HepG2 (cell line): ENCODE results near the gene MTA2. TPM values are rescaled to one million over a fixed set of nuclear protein-coding genes. Genes with fewer than 3 reads are reported as not detected.

Experiments
- ARHGAP35 ChIP-seq: sonication (generic); formaldehyde crosslinking; IDR thresholded peaks from 2 replicates; pipeline ENCODE4 v1.9.0; 2022; ENCODE audit warnings: mild to moderate bottlenecking, inconsistent platforms, moderate library complexity, missing genetic modification reagents, borderline replicate concordance
- BRD4 ChIP-seq: sonication (generic); formaldehyde crosslinking; IDR thresholded peaks from 2 replicates; pipeline ENCODE4 v1.4.0; 2020; ENCODE audit warnings: missing genetic modification reagents
- DNMT3B ChIP-seq: conservative IDR thresholded peaks from 2 replicates; pipeline ENCODE4 v1.6.1; 2016; ENCODE audit warnings: missing biosample characterization, control low read depth
- ISX ChIP-seq: sonication (generic); formaldehyde crosslinking; conservative IDR thresholded peaks from 2 replicates; pipeline ENCODE4 v1.5.0; 2020; ENCODE audit warnings: missing genetic modification reagents
- LCORL ChIP-seq, 2 experiments: fragments of 450-650 bp in 1 of 2; sonication (generic) in 1 of 2; formaldehyde crosslinking in 1 of 2; IDR thresholded peaks; 2 replicates each; pipeline versions ENCODE4 v1.5.0 to v1.6.1; 2017 to 2020; ENCODE audit warnings: antibody characterized with exemption in 1 of 2, missing genetic modification reagents in 1 of 2
- MED1 ChIP-seq: sonication (generic); formaldehyde crosslinking; IDR thresholded peaks from 2 replicates; pipeline ENCODE4 v1.4.0; 2020; ENCODE audit warnings: missing genetic modification reagents
- MYC ChIP-seq: sonication (generic); formaldehyde crosslinking; IDR thresholded peaks from 2 replicates; pipeline ENCODE4 v1.9.0; 2021; ENCODE audit warnings: missing genetic modification reagents, borderline replicate concordance
- NFRKB ChIP-seq: fragments of 450-650 bp; IDR thresholded peaks from 2 replicates; pipeline ENCODE4 v1.6.1; 2017
- PBX2 ChIP-seq: IDR thresholded peaks from 2 replicates; pipeline ENCODE4 v1.6.1; 2016; ENCODE audit warnings: control low read depth
- PRPF4 ChIP-seq: fragments of 200-400 bp; formaldehyde crosslinking; IDR thresholded peaks from 2 replicates; pipeline ENCODE4 v1.6.1; 2016; ENCODE audit warnings: low read length, low read depth; ENCODE audit not compliant: poor library complexity, severe bottlenecking
- SRSF9 ChIP-seq: fragments of 200-400 bp; formaldehyde crosslinking; IDR thresholded peaks from 2 replicates; pipeline ENCODE4 v1.6.1; 2018; ENCODE audit warnings: borderline replicate concordance, mild to moderate bottlenecking, low read depth, low read length; ENCODE audit not compliant: insufficient read depth, poor library complexity, severe bottlenecking
- TRIM22 ChIP-seq: fragments of 450-650 bp; IDR thresholded peaks from 2 replicates; pipeline ENCODE4 v1.6.1; 2017
- ZFP41 ChIP-seq: sonication (generic); formaldehyde crosslinking; IDR thresholded peaks from 2 replicates; pipeline ENCODE4 v1.4.0; 2020; ENCODE audit warnings: mild to moderate bottlenecking, missing genetic modification reagents, borderline replicate concordance
- ZFP90 ChIP-seq: sonication (generic); formaldehyde crosslinking; IDR thresholded peaks from 2 replicates; pipeline ENCODE4 v1.8.0; 2022; ENCODE audit warnings: missing genetic modification reagents, mild to moderate bottlenecking, inconsistent platforms, borderline replicate concordance
- ZKSCAN8 ChIP-seq: IDR thresholded peaks from 2 replicates; pipeline ENCODE4 v1.6.1; 2016; ENCODE audit warnings: borderline replicate concordance, missing genetic modification reagents, missing compliant biosample characterization
- ZMAT3 ChIP-seq: sonication (generic); formaldehyde crosslinking; conservative IDR thresholded peaks from 2 replicates; pipeline ENCODE4 v1.7.0; 2021; ENCODE audit warnings: missing genetic modification reagents
- ZNF3 ChIP-seq: IDR thresholded peaks from 2 replicates; pipeline ENCODE4 v1.7.0; 2017; ENCODE audit warnings: inconsistent platforms
- ZNF431 ChIP-seq: sonication (generic); formaldehyde crosslinking; IDR thresholded peaks from 2 replicates; pipeline ENCODE4 v1.9.0; 2022; ENCODE audit warnings: missing genetic modification reagents, low read depth, mild to moderate bottlenecking, borderline replicate concordance
- ZNF558 ChIP-seq: sonication (generic); formaldehyde crosslinking; IDR thresholded peaks from 2 replicates; pipeline ENCODE4 v1.9.0; 2022; ENCODE audit warnings: mild to moderate bottlenecking, missing genetic modification reagents, borderline replicate concordance
- ZNF562 ChIP-seq: sonication (generic); formaldehyde crosslinking; IDR thresholded peaks from 2 replicates; pipeline ENCODE4 v1.8.0; 2022; ENCODE audit warnings: missing genetic modification reagents, borderline replicate concordance
- polyA plus RNA-seq, 8 experiments: library from polyadenylated mRNA; depleted of rRNA in 3 of 8; stranded (reverse) in 7 of 8; unstranded in 1 of 8; fragments of >200 nt; fragmentation: Illumina TruSeq in 4 of 8; extraction: Trizol in 4 of 8; gene quantifications; 2 replicates each; pipeline versions ENCODE4 v1.2.1 to v1.2.3, GENCODE V29; 2011 to 2016; ENCODE audit warnings: low read depth in 4 of 8, missing spikeins in 1 of 8, mixed read lengths in 1 of 8; ENCODE audit not compliant: insufficient read depth in 1 of 8
- total RNA-seq, 5 experiments: library from RNA; depleted of rRNA; stranded (reverse); fragments of >200 nt; fragmentation: Illumina TruSeq; extraction: Trizol; gene quantifications; 2 replicates each; pipeline ENCODE4 v1.2.3, GENCODE V29; 2016; ENCODE audit warnings: low read depth in 1 of 5
- TF ChIP-seq, protein P1 (sequence below): sonication (generic); formaldehyde crosslinking; IDR thresholded peaks from 2 replicates; pipeline ENCODE4 v1.8.0; 2022; ENCODE audit warnings: mild to moderate bottlenecking, missing genetic modification reagents, moderate library complexity
- TF ChIP-seq, protein P2 (sequence below): sonication (generic); formaldehyde crosslinking; IDR thresholded peaks from 2 replicates; pipeline ENCODE4 v1.9.0; 2021; ENCODE audit warnings: missing genetic modification reagents, mild to moderate bottlenecking, borderline replicate concordance
- TF ChIP-seq, protein P3 (sequence below): sonication (generic); formaldehyde crosslinking; IDR thresholded peaks from 2 replicates; pipeline ENCODE4 v1.4.0; 2020; ENCODE audit warnings: missing genetic modification reagents; ENCODE audit errors: not compliant biosample characterization

MTA2 gene
- total and polyA plus RNA-seq, 2 of the 13 experiments (the other 11 are each of a cell fraction or from before 2014, with no cell fraction given) = 14.0 to 70.0 TPM

DNA sequence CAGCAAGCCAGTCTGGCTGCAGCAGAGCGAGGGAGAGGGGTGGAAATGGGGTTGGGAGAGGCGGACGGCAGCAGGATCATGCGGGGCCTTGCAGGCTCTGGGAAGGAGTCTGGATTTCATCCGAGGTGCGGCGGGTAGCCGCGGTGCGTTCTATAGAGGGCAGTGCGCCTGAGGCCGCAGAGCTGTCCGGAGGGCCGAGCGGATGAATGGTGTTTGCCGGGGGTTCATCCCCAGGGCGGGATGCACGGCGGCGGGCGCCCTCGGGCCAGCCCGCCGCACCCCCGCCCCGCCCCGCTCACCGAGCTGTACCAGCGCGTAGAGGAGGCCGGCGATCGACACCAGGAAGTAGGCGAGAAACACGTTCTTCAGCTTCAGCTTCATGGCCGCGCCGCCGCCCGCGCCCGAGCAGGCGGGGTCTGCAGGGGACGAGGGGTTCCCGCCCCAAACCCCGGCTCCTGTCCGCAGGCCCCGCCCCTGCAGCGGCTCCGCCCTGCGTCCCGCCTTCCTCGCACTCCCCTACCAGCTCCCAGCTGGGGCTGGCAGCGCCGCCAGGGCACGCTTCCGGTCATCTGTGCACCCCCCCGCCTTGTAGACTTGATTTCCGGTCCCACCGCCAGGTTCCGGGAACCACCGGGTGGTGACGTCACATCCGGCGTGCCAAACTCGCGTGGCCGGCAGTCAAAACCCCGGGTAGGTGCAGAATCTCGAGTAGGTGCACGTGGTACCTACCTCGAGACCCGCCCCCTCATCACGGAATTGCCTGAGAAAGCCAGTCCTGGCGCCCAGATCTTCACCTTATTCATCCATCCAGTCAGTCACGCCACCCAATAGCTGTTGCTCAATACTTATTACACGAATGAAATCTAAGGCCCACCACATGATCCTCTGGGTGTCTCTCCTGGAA lies 20.2 kb upstream of the MTA2 start, which contains the start of gene B3GAT3 (continued):
- TF ChIP-seq TRIM22 = no peak
- TF ChIP-seq ISX (CRISPR knock-in tag) = no peak
- no peak for TF ChIP-seq PBX2
- no peak for TF ChIP-seq ZNF558 (CRISPR knock-in tag)
- peak; percentile 95 for TF ChIP-seq MYC (CRISPR knock-in tag)
- TF ChIP-seq, protein P1, sequence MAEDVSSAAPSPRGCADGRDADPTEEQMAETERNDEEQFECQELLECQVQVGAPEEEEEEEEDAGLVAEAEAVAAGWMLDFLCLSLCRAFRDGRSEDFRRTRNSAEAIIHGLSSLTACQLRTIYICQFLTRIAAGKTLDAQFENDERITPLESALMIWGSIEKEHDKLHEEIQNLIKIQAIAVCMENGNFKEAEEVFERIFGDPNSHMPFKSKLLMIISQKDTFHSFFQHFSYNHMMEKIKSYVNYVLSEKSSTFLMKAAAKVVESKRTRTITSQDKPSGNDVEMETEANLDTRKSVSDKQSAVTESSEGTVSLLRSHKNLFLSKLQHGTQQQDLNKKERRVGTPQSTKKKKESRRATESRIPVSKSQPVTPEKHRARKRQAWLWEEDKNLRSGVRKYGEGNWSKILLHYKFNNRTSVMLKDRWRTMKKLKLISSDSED (CRISPR knock-in tag) = no peak
- TF ChIP-seq ZNF431 (CRISPR knock-in tag) = peak; percentile 76; the same call in 1 of the 2 replicates
- TF ChIP-seq ZKSCAN8 = no peak; the same call in 1 of the 2 replicates
- no peak for TF ChIP-seq DNMT3B (CRISPR knock-in tag)
- no peak for TF ChIP-seq BRD4 (CRISPR knock-in tag)
- TF ChIP-seq ZNF562 (CRISPR knock-in tag) = no peak
- TF ChIP-seq NFRKB = no peak
- TF ChIP-seq, protein P2, sequence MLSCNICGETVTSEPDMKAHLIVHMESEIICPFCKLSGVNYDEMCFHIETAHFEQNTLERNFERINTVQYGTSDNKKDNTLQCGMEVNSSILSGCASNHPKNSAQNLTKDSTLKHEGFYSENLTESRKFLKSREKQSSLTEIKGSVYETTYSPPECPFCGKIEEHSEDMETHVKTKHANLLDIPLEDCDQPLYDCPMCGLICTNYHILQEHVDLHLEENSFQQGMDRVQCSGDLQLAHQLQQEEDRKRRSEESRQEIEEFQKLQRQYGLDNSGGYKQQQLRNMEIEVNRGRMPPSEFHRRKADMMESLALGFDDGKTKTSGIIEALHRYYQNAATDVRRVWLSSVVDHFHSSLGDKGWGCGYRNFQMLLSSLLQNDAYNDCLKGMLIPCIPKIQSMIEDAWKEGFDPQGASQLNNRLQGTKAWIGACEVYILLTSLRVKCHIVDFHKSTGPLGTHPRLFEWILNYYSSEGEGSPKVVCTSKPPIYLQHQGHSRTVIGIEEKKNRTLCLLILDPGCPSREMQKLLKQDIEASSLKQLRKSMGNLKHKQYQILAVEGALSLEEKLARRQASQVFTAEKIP (CRISPR knock-in tag) = no peak
- TF ChIP-seq PRPF4 = no peak
- TF ChIP-seq, protein P3, sequence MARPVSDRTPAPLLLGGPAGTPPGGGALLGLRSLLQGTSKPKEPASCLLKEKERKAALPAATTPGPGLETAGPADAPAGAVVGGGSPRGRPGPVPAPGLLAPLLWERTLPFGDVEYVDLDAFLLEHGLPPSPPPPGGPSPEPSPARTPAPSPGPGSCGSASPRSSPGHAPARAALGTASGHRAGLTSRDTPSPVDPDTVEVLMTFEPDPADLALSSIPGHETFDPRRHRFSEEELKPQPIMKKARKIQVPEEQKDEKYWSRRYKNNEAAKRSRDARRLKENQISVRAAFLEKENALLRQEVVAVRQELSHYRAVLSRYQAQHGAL (CRISPR knock-in tag) = no peak
- no peak for TF ChIP-seq LCORL (IDR thresholded peaks at IDR 0.05)
- peak; percentile 85 for TF ChIP-seq LCORL (CRISPR knock-in tag; IDR thresholded peaks at IDR 0.05)
- no peak for TF ChIP-seq SRSF9
- TF ChIP-seq ZMAT3 (CRISPR knock-in tag) = peak; percentile 90
- no peak; the same call in 1 of the 2 replicates for TF ChIP-seq ARHGAP35
- no peak; the same call in 1 of the 2 replicates for TF ChIP-seq ZFP41
- no peak for TF ChIP-seq ZNF3 (CRISPR knock-in tag)
- peak; percentile 78 for TF ChIP-seq MED1 (CRISPR knock-in tag)
- peak; percentile 82; the same call in 1 of the 2 replicates for TF ChIP-seq ZFP90
